ENCODE measurements around the gene GYG2. TPM values are rescaled to one million over a fixed set of nuclear protein-coding genes. Genes with fewer than 3 reads are reported as not detected.
A peak's percentile ranks its signal among the peaks of the same experiment; 100 is the strongest.

GYG2 gene
- total RNA-seq, 1 donor from 2014 or later = 117 TPM

GRCh38 chrX:2831471-2832228 is 2.9 kb downstream of the GYG2 start:
- no peak for DNase-seq (ENCODE audit: low spot score, unreplicated experiment)
- TF ChIP-seq CTCF (IDR thresholded peaks at IDR 0.05; ENCODE audit: unreplicated experiment) = no peak
- H3K4me1 Mint-ChIP-seq (ENCODE audit: low read depth) = peaks cover 22% of the 10 kb centered on the region
- H3K9me3 Mint-ChIP-seq (ENCODE audit: low read depth) = peaks cover 7% of the 10 kb centered on the region
- H3K27ac Mint-ChIP-seq = no peak overlapping the region
- peak overlapping the region; percentile 39 for H3K4me3 Mint-ChIP-seq (ENCODE audit: low read depth)
- H3K27me3 Mint-ChIP-seq = no peaks in the 10 kb centered on the region
- peaks cover 38% of the 10 kb centered on the region for H3K36me3 Mint-ChIP-seq (ENCODE audit: insufficient read depth)

- Mint-ChIP-seq H3K36me3 (ENCODE audit: insufficient read depth) (peaks cover 74% of the 10 kb centered on the region), H3K4me3 (ENCODE audit: low read depth) (no peak overlapping the region), H3K9me3 (ENCODE audit: low read depth) (peaks cover 38% of the 10 kb centered on the region), H3K27ac (no peak overlapping the region), H3K27me3 (no peaks in the 10 kb centered on the region), H3K4me1 (ENCODE audit: low read depth) (peaks cover 4% of the 10 kb centered on the region)
- no peak for TF ChIP-seq CTCF (IDR thresholded peaks at IDR 0.05; ENCODE audit: unreplicated experiment)
- DNase-seq (ENCODE audit: low spot score, unreplicated experiment) = no peak
Observed at GRCh38 chrX:2837961-2838360, 9.2 kb downstream of the GYG2 start.

GRCh38 chrX:2840961-2841360 is 12.2 kb downstream of the GYG2 start:
- no peaks in the 10 kb centered on the region for H3K4me1 Mint-ChIP-seq (ENCODE audit: low read depth)
- DNase-seq (ENCODE audit: low spot score, unreplicated experiment) = no peak
- no peak overlapping the region for H3K27ac Mint-ChIP-seq
- no peak for TF ChIP-seq CTCF (IDR thresholded peaks at IDR 0.05; ENCODE audit: unreplicated experiment)
- H3K36me3 Mint-ChIP-seq (ENCODE audit: insufficient read depth) = peaks cover 65% of the 10 kb centered on the region
- H3K27me3 Mint-ChIP-seq = no peaks in the 10 kb centered on the region
- no peak overlapping the region for H3K4me3 Mint-ChIP-seq (ENCODE audit: low read depth)
- H3K9me3 Mint-ChIP-seq (ENCODE audit: low read depth) = peaks cover 41% of the 10 kb centered on the region

GRCh38 chrX:2841537-2841936 is 12.8 kb downstream of the GYG2 start:
- Mint-ChIP-seq H3K4me3 (ENCODE audit: low read depth) (no peak overlapping the region), H3K4me1 (ENCODE audit: low read depth) (no peaks in the 10 kb centered on the region), H3K9me3 (ENCODE audit: low read depth) (peaks cover 39% of the 10 kb centered on the region), H3K27me3 (no peaks in the 10 kb centered on the region), H3K36me3 (ENCODE audit: insufficient read depth) (peaks cover 60% of the 10 kb centered on the region), H3K27ac (no peak overlapping the region)
- no peak for TF ChIP-seq CTCF (IDR thresholded peaks at IDR 0.05; ENCODE audit: unreplicated experiment)
- DNase-seq (ENCODE audit: low spot score, unreplicated experiment) = no peak

- H3K4me1 Mint-ChIP-seq (ENCODE audit: low read depth) = peaks cover 6% of the 10 kb centered on the region
- H3K4me3 Mint-ChIP-seq (ENCODE audit: low read depth) = no peak overlapping the region
- DNase-seq (ENCODE audit: low spot score, unreplicated experiment) = no peak
- H3K9me3 Mint-ChIP-seq (ENCODE audit: low read depth) = peaks cover 7% of the 10 kb centered on the region
- TF ChIP-seq CTCF (IDR thresholded peaks at IDR 0.05; ENCODE audit: unreplicated experiment) = no peak
- H3K27ac Mint-ChIP-seq = no peak overlapping the region
- H3K36me3 Mint-ChIP-seq (ENCODE audit: insufficient read depth) = peaks cover 29% of the 10 kb centered on the region
- H3K27me3 Mint-ChIP-seq = no peaks in the 10 kb centered on the region
Observed at GRCh38 chrX:2846992-2847391, 18.3 kb downstream of the GYG2 start.
